K562 (cell line): ENCODE data around the gene CC2D1A. TPM values are rescaled to one million over a fixed set of nuclear protein-coding genes. Genes with fewer than 3 reads are reported as not detected.

Experiments
- ATAC-seq: fragments of 200-7000 bp; cut with Tn5 transposase; 3 replicates; pipeline ENCODE4 v1.9.1; 2020; ENCODE audit warnings: moderate library complexity
- BruUV-seq: library from RNA; stranded (reverse); fragments of 400-500 nt; replicated peaks from 2 replicates; lab custom pipeline; 2021; lab: Mats Ljungman, UMichigan
- CTCF ChIA-PET: fragments of 300-600 bp; formaldehyde crosslinking; extraction: SDS; loops from one replicate; lab custom pipeline; 2021; ENCODE audit warnings: low intra/inter-chr PET ratio; lab: Yijun Ruan, JAX
- POLR2A ChIA-PET: fragments of 300-600, 350-650 bp; sonication (Branson Sonifier 250); formaldehyde crosslinking; extraction: SDS; loops from one replicate; lab custom pipeline; 2021; ENCODE audit warnings: antibody characterized with exemption, inconsistent platforms; lab: Yijun Ruan, JAX
- DNase-seq, 4 experiments: peaks; one replicate each; pipeline versions ENCODE4 v3.0.0 to v3.0.0-alpha.2; 2011 to 2018; ENCODE audit warnings: low spot score in 3 of 4, mixed read lengths in 3 of 4; ENCODE audit errors: extremely low read depth in 1 of 4
- FAIRE-seq: peaks from 2 replicates; lab custom pipeline; 2011; peaks lifted over from hg19 to GRCh38; lab: Jason Lieb, UNC
- H2AFZ ChIP-seq: 2 replicates; pipeline ENCODE4 v1.6.0; 2011; ENCODE audit warnings: low read depth, low read length, control low read depth, inconsistent platforms
- H3K27ac ChIP-seq: fragments of 200-600 bp; 3 replicates; pipeline ENCODE4 v1.8.0; 2011; ENCODE audit warnings: low read depth, mild to moderate bottlenecking, control low read depth, inconsistent platforms, low read length, moderate library complexity, mixed read lengths; ENCODE audit errors: extremely low read depth
- H3K27me3 ChIP-seq, 2 experiments: fragments of 300-600 bp in 1 of 2; 2 replicates in 1 of 2; 3 replicates in 1 of 2; pipeline versions ENCODE4 v1.6.0 to v1.8.0; 2011; ENCODE audit warnings: inconsistent platforms in 2 of 2, low read length in 2 of 2, mild to moderate bottlenecking in 1 of 2, mixed read lengths in 1 of 2, moderate library complexity in 1 of 2; ENCODE audit not compliant: control insufficient read depth in 2 of 2, insufficient read depth in 2 of 2
- H3K36me3 ChIP-seq: fragments of 300-600 bp; 3 replicates; pipeline ENCODE4 v1.8.0; 2011; ENCODE audit warnings: mild to moderate bottlenecking, low read length, inconsistent platforms; ENCODE audit not compliant: control insufficient read depth, insufficient read depth
- H3K4me1 ChIP-seq, 2 experiments: fragments of 200-600 bp in 1 of 2; replicated peaks in 1 of 2; 2 replicates in 1 of 2; 3 replicates in 1 of 2; pipeline versions ENCODE4 v1.5.1 to v1.8.0; 2011; ENCODE audit warnings: inconsistent platforms in 2 of 2, low read length in 2 of 2, mild to moderate bottlenecking in 1 of 2, mixed read lengths in 1 of 2, moderate library complexity in 1 of 2; ENCODE audit not compliant: control insufficient read depth in 2 of 2, insufficient read depth in 2 of 2
- H3K4me2 ChIP-seq: 2 replicates; pipeline ENCODE4 v1.6.1; 2011; ENCODE audit warnings: low read length, control low read depth, inconsistent platforms, mixed read lengths; ENCODE audit not compliant: insufficient read depth
- H3K4me3 ChIP-seq: fragments of 200-600 bp; sonication (generic), shearing (Covaris generic); 2 replicates; pipeline ENCODE4 v1.5.1; 2016; ENCODE audit warnings: control low read depth, inconsistent platforms
- H3K79me2 ChIP-seq: fragments of 200-600 bp; 3 replicates; pipeline ENCODE4 v1.8.0; 2011; ENCODE audit warnings: low read length, inconsistent platforms; ENCODE audit not compliant: control insufficient read depth, insufficient read depth
- H3K9ac ChIP-seq, 2 experiments: 2 replicates each; pipeline versions ENCODE4 v1.6.0 to v1.6.1; 2011; ENCODE audit warnings: low read depth in 2 of 2, low read length in 2 of 2, control low read depth in 1 of 2, inconsistent platforms in 1 of 2, mild to moderate bottlenecking in 1 of 2, mixed read lengths in 1 of 2; ENCODE audit not compliant: insufficient read depth in 1 of 2
- H3K9me1 ChIP-seq: one replicate; pipeline ENCODE4 v1.6.0; 2011; ENCODE audit warnings: inconsistent platforms, mild to moderate bottlenecking, low read length, moderate library complexity; ENCODE audit not compliant: control insufficient read depth, insufficient read depth
- H3K9me3 ChIP-seq: replicated peaks from 2 replicates; pipeline ENCODE4 v1.5.1; 2011; ENCODE audit warnings: low read depth, low read length, inconsistent platforms; ENCODE audit not compliant: control insufficient read depth, insufficient read depth
- H4K20me1 ChIP-seq: replicated peaks from 2 replicates; pipeline ENCODE4 v1.6.1; 2011; ENCODE audit warnings: low read length, inconsistent platforms, mixed read lengths; ENCODE audit not compliant: control insufficient read depth, insufficient read depth
- BACH1 ChIP-seq: fragments of 200-800 bp; sonication (Bioruptor generic); IDR thresholded peaks from 2 replicates; pipeline ENCODE4 v1.6.1; 2016; ENCODE audit warnings: missing genetic modification characterization, missing compliant biosample characterization
- ESRRA ChIP-seq: fragments of 450-650 bp; IDR thresholded peaks from 2 replicates; pipeline ENCODE4 v1.6.1; 2014; ENCODE audit warnings: low read depth, mild to moderate bottlenecking, moderate library complexity, borderline replicate concordance
- MNT ChIP-seq, 2 experiments: fragments of 450-650 bp; conservative IDR thresholded peaks; 2 replicates each; pipeline ENCODE4 v1.6.1; 2017; ENCODE audit warnings: mild to moderate bottlenecking in 2 of 2, moderate library complexity in 2 of 2
- OTX1 ChIP-seq: fragments of 450-650 bp; formaldehyde crosslinking; IDR thresholded peaks from 2 replicates; pipeline ENCODE4 v1.4.0; 2022; ENCODE audit warnings: mild to moderate bottlenecking
- SMAD3 ChIP-seq: fragments of 450-650 bp; formaldehyde crosslinking; conservative IDR thresholded peaks from 2 replicates; pipeline ENCODE4 v1.4.0; 2020; ENCODE audit warnings: mild to moderate bottlenecking
- SUPT5H ChIP-seq: fragments of 450-650 bp; IDR thresholded peaks from 2 replicates; pipeline ENCODE4 v1.6.1; 2016
- TOE1 ChIP-seq, 2 experiments: fragments of 450-650 bp in 1 of 2; sonication (generic) in 1 of 2; formaldehyde crosslinking in 1 of 2; IDR thresholded peaks; 2 replicates each; pipeline versions ENCODE4 v1.7.1 to v1.8.0; 2016 to 2022; ENCODE audit warnings: borderline replicate concordance in 2 of 2, mild to moderate bottlenecking in 2 of 2, antibody characterized with exemption in 1 of 2, inconsistent platforms in 1 of 2, low read depth in 1 of 2, missing genetic modification reagents in 1 of 2, moderate library complexity in 1 of 2
- U2AF2 ChIP-seq: fragments of 200-400 bp; formaldehyde crosslinking; optimal IDR thresholded peaks from 2 replicates; pipeline ENCODE3; 2017; ENCODE audit warnings: low read depth, mild to moderate bottlenecking, low read length
- ZNF354B ChIP-seq: fragments of 250-450 bp; sonication (Bioruptor Pico); IDR thresholded peaks from 2 replicates; pipeline ENCODE4 v1.4.0; 2020
- ZNF551 ChIP-seq: fragments of 250-450 bp; sonication (Bioruptor Pico); IDR thresholded peaks from 2 replicates; pipeline ENCODE4 v1.5.0; 2021; ENCODE audit warnings: mild to moderate bottlenecking, moderate library complexity
- WGBS: fragments of 100-300 bp; shearing (Covaris generic); methylation state at CpG from one replicate; pipeline ENCODE4 v1.1.6; 2016; ENCODE audit warnings: low coverage, mixed read lengths; ENCODE audit not compliant: insufficient coverage; ENCODE audit errors: missing lambda C conversion rate; 5-methylcytosine and 5-hydroxymethylcytosine counted together
- in situ Hi-C: fragments of 300-500 bp; cut with MboI; formaldehyde crosslinking; loops from 4 replicates; pipeline ENCODE4 v1.15.0; 2018; ENCODE audit warnings: inconsistent platforms, mixed read lengths
- intact Hi-C: fragments of 100-400 bp; cut with micrococcal nuclease; formaldehyde crosslinking; loops from 2 replicates; pipeline ENCODE4 v1.14.2; 2022
- polyA plus RNA-seq, 8 experiments: library from polyadenylated mRNA; depleted of rRNA in 4 of 8; stranded (reverse) in 5 of 8; unstranded in 3 of 8; fragments of >200 nt; fragmentation: Nextera tagmentation in 2 of 8; fragmentation: Illumina TruSeq in 1 of 8; extraction: Ambion mirVana in 2 of 8; extraction: Trizol in 1 of 8; gene quantifications; 2 replicates each; pipeline versions ENCODE4 v1.2.1 to v1.2.3, GENCODE V29; 2011 to 2014; ENCODE audit warnings: inconsistent platforms in 1 of 8, missing spikeins in 1 of 8
- total RNA-seq, 7 experiments: library from RNA; depleted of rRNA in 6 of 7; stranded (reverse); fragments of >200 nt in 6 of 7; fragmentation: Illumina TruSeq in 2 of 7; extraction: Trizol in 2 of 7; gene quantifications; 2 replicates each; pipeline versions ENCODE4 v1.2.1 to v1.2.3, GENCODE V29; 2011 to 2021; ENCODE audit warnings: low replicate concordance in 1 of 7
- TF ChIP-seq, protein P1 (sequence below): fragments of 250-450 bp; sonication (Bioruptor Pico); IDR thresholded peaks from 2 replicates; pipeline ENCODE4 v1.8.0; 2021; ENCODE audit warnings: moderate library complexity, mild to moderate bottlenecking, inconsistent platforms
- TF ChIP-seq, protein P2 (sequence below): sonication (generic); formaldehyde crosslinking; IDR thresholded peaks from 2 replicates; pipeline ENCODE4 v1.8.1; 2022; ENCODE audit warnings: missing genetic modification reagents

CC2D1A gene
- total and polyA plus RNA-seq, 9 of the 15 experiments (the other 6 are each of a cell fraction or from before 2014, with no cell fraction given): 0.32 to 31.0 (median 12.9) TPM

- ChIA-PET POLR2A (interaction anchor here (0.8 kb wide), 1 partner anchor 240 kb away, joined by 3 read pairs; no protein-coding TSS in a partner anchor), CTCF (no interaction called here)
- Histone ChIP-seq H3K79me2 (no peaks in the 10 kb centered on the region), H3K9me1 (no peaks in the 10 kb centered on the region), H3K4me1 (peaks cover 6 to 29% of the 10 kb centered on the region in 2 experiments), H2AFZ (no peak overlapping the region), H3K27ac (no peak overlapping the region), H3K4me3 (no peak overlapping the region), H4K20me1 (peaks cover 5% of the 10 kb centered on the region; the same call in 1 of the 2 replicates), H3K27me3 (peaks cover 8 to 16% of the 10 kb centered on the region in 2 experiments; a peak in 4 of 5 replicates), H3K36me3 (no peaks in the 10 kb centered on the region), H3K9me3 (no peaks in the 10 kb centered on the region; the same call in 1 of the 2 replicates), H3K4me2 (no peak overlapping the region), H3K9ac (peak overlapping the region in 1 of 2 experiments; percentile 65; a peak in 1 of 4 replicates)
- 31% methylated on average over 4 of the region's 4 CpGs for WGBS
- intact Hi-C loops: no loop called here
- in situ Hi-C loops: loop anchor here (10.0 kb wide), 1 partner anchor 614 kb away; no protein-coding TSS in a partner anchor
- no peak for ATAC-seq
- FAIRE-seq: no peak
- DNase-seq: no peak
- TF ChIP-seq SMAD3 (CRISPR knock-in tag) (no peak), ZNF354B (no peak), MNT (conservative IDR thresholded peaks at IDR 0.05) (no peak), SUPT5H (no peak), TOE1 (IDR thresholded peaks at IDR 0.05; ENCODE audit: borderline replicate concordance) (no peak), TOE1 (CRISPR knock-in tag; IDR thresholded peaks at IDR 0.05; ENCODE audit: borderline replicate concordance, low read depth) (no peak), U2AF2 (no peak), ZNF551 (CRISPR knock-in tag) (no peak), ESRRA (no peak), OTX1 (CRISPR knock-in tag) (no peak), BACH1 (tag) (no peak)
- TF ChIP-seq, protein P1, sequence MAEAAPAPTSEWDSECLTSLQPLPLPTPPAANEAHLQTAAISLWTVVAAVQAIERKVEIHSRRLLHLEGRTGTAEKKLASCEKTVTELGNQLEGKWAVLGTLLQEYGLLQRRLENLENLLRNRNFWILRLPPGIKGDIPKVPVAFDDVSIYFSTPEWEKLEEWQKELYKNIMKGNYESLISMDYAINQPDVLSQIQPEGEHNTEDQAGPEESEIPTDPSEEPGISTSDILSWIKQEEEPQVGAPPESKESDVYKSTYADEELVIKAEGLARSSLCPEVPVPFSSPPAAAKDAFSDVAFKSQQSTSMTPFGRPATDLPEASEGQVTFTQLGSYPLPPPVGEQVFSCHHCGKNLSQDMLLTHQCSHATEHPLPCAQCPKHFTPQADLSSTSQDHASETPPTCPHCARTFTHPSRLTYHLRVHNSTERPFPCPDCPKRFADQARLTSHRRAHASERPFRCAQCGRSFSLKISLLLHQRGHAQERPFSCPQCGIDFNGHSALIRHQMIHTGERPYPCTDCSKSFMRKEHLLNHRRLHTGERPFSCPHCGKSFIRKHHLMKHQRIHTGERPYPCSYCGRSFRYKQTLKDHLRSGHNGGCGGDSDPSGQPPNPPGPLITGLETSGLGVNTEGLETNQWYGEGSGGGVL (CRISPR knock-in tag): no peak
- TF ChIP-seq, protein P2, sequence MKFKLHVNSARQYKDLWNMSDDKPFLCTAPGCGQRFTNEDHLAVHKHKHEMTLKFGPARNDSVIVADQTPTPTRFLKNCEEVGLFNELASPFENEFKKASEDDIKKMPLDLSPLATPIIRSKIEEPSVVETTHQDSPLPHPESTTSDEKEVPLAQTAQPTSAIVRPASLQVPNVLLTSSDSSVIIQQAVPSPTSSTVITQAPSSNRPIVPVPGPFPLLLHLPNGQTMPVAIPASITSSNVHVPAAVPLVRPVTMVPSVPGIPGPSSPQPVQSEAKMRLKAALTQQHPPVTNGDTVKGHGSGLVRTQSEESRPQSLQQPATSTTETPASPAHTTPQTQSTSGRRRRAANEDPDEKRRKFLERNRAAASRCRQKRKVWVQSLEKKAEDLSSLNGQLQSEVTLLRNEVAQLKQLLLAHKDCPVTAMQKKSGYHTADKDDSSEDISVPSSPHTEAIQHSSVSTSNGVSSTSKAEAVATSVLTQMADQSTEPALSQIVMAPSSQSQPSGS (CRISPR knock-in tag): no peak
- BruUV-seq: no TSS peak
These were observed 35.1 kb upstream of the CC2D1A start for GRCh38 chr19:13870873-13871272.
